HFFc6 (cell line): ENCODE measurements around the gene SLC44A5. TPM values are rescaled to one million over a fixed set of nuclear protein-coding genes. Genes with fewer than 3 reads are reported as not detected.
"Not testable (repeated sequence)": the region's sequence is repeated elsewhere in the genome, so short reads cannot be mapped to it uniquely, and the experiment has no call there.

Experiments
- DNase-seq: peaks from one replicate; pipeline ENCODE4 v3.0.0-alpha.2; 2018
- H3K27ac Mint-ChIP-seq: 2 replicates; pipeline ENCODE4 v1.8.0; 2020; ENCODE audit warnings: mild to moderate bottlenecking, mixed read lengths
- H3K27me3 Mint-ChIP-seq: 2 replicates; pipeline ENCODE4 v1.8.0; 2021; ENCODE audit warnings: mild to moderate bottlenecking, moderate library complexity, mixed read lengths; ENCODE audit not compliant: insufficient read depth
- H3K36me3 Mint-ChIP-seq: 2 replicates; pipeline ENCODE4 v1.8.0; 2021; ENCODE audit warnings: low read depth, mixed read lengths
- H3K4me1 Mint-ChIP-seq: 2 replicates; pipeline ENCODE4 v1.8.0; 2020; ENCODE audit warnings: low read depth, mixed read lengths
- H3K4me3 Mint-ChIP-seq: 2 replicates; pipeline ENCODE4 v1.8.0; 2020; ENCODE audit warnings: mild to moderate bottlenecking, moderate library complexity, mixed read lengths
- H3K9me3 Mint-ChIP-seq: 2 replicates; pipeline ENCODE4 v1.8.0; 2020; ENCODE audit warnings: mild to moderate bottlenecking, mixed read lengths
- CTCF ChIP-seq: fragments of 200-600 bp; sonication (generic); IDR thresholded peaks from 2 replicates; pipeline ENCODE4 v1.5.0; 2021; ENCODE audit warnings: antibody characterized with exemption, mild to moderate bottlenecking
- total RNA-seq, 6 experiments: library from RNA; stranded (reverse); fragmentation: NEBNext Ultra II Directional; extraction: Animal tissue kit (Norgen Biotek cat#: 25700); gene quantifications; 2 replicates in 1 of 6; 3 replicates in 5 of 6; pipeline ENCODE4 v1.2.3, GENCODE V29; 2021

SLC44A5 gene
- total RNA-seq, 6 experiments from 2014 or later: not detected

GRCh38 chr1:75425001-75425650 is 185.8 kb downstream of the SLC44A5 start:
- Mint-ChIP-seq H3K27me3 (no peaks in the 10 kb centered on the region), H3K27ac (no peak overlapping the region), H3K9me3 (peaks cover 19% of the 10 kb centered on the region), H3K4me3 (no peak overlapping the region), H3K36me3 (no peaks in the 10 kb centered on the region), H3K4me1 (no peaks in the 10 kb centered on the region)
- TF ChIP-seq CTCF: no peak
- no peak for DNase-seq

GRCh38 chr1:75423616-75424015 is 187.3 kb downstream of the SLC44A5 start:
- DNase-seq: no peak
- Mint-ChIP-seq H3K27ac (no peak overlapping the region), H3K9me3 (peaks cover 15% of the 10 kb centered on the region), H3K4me1 (no peaks in the 10 kb centered on the region), H3K4me3 (no peak overlapping the region), H3K27me3 (no peaks in the 10 kb centered on the region), H3K36me3 (no peaks in the 10 kb centered on the region)
- TF ChIP-seq CTCF: no peak

GRCh38 chr1:75423136-75423535 is 187.8 kb downstream of the SLC44A5 start:
- TF ChIP-seq CTCF: no peak
- Mint-ChIP-seq H3K36me3 (no peaks in the 10 kb centered on the region), H3K4me1 (no peaks in the 10 kb centered on the region), H3K4me3 (no peak overlapping the region), H3K9me3 (peaks cover 15% of the 10 kb centered on the region), H3K27ac (no peak overlapping the region), H3K27me3 (no peaks in the 10 kb centered on the region)
- no peak for DNase-seq

- no peak overlapping the region for H3K27ac Mint-ChIP-seq
- H3K9me3 Mint-ChIP-seq: peaks cover 18% of the 10 kb centered on the region
- H3K36me3 Mint-ChIP-seq: no peaks in the 10 kb centered on the region
- H3K27me3 Mint-ChIP-seq: no peaks in the 10 kb centered on the region
- DNase-seq: no peak
- no peak for TF ChIP-seq CTCF
- no peaks in the 10 kb centered on the region for H3K4me1 Mint-ChIP-seq
- H3K4me3 Mint-ChIP-seq: no peak overlapping the region
Observed at GRCh38 chr1:75421371-75421770, 189.5 kb downstream of the SLC44A5 start.

GRCh38 chr1:75415187-75415586 is 195.7 kb downstream of the SLC44A5 start:
- Mint-ChIP-seq H3K4me3 (no peak overlapping the region), H3K27me3 (no peaks in the 10 kb centered on the region), H3K27ac (no peak overlapping the region), H3K4me1 (no peaks in the 10 kb centered on the region), H3K9me3 (peaks cover 15% of the 10 kb centered on the region), H3K36me3 (no peaks in the 10 kb centered on the region)
- TF ChIP-seq CTCF: no peak
- DNase-seq: no peak

GRCh38 chr1:75412616-75413015 is 198.3 kb downstream of the SLC44A5 start:
- Mint-ChIP-seq H3K27me3 (no peaks in the 10 kb centered on the region), H3K27ac (no peak overlapping the region), H3K9me3 (peaks cover 22% of the 10 kb centered on the region), H3K4me1 (no peaks in the 10 kb centered on the region), H3K4me3 (no peak overlapping the region), H3K36me3 (no peaks in the 10 kb centered on the region)
- no peak for DNase-seq
- TF ChIP-seq CTCF: no peak

GRCh38 chr1:75404681-75405080 is 206.2 kb downstream of the SLC44A5 start:
- H3K4me1 Mint-ChIP-seq, DNase-seq, H3K36me3 Mint-ChIP-seq, H3K4me3 Mint-ChIP-seq, H3K27me3 Mint-ChIP-seq, H3K27ac Mint-ChIP-seq: not testable (repeated sequence)
- H3K9me3 Mint-ChIP-seq: peaks cover 53% of the 10 kb centered on the region

- H3K4me1 Mint-ChIP-seq, DNase-seq, H3K27ac Mint-ChIP-seq, H3K4me3 Mint-ChIP-seq, H3K27me3 Mint-ChIP-seq, H3K36me3 Mint-ChIP-seq: not testable (repeated sequence)
- peaks cover 51% of the 10 kb centered on the region for H3K9me3 Mint-ChIP-seq
Observed at GRCh38 chr1:75403147-75403646, 207.7 kb downstream of the SLC44A5 start.
